NB4 (cell line): ENCODE results near the gene LRRC2.

Experiments
- POLR2A ChIP-seq: IDR thresholded peaks from 2 replicates; pipeline ENCODE4 v1.6.1; 2011; ENCODE audit warnings: mild to moderate bottlenecking; ENCODE audit not compliant: insufficient read length; ENCODE audit errors: extremely low read depth
- TF ChIP-seq, protein P1 (sequence below): IDR thresholded peaks from one replicate; pipeline ENCODE4 v1.5.1; 2012; ENCODE audit warnings: low read depth, low read length
- TF ChIP-seq, protein P2 (sequence below): IDR thresholded peaks from 2 replicates; pipeline ENCODE4 v1.6.1; 2011; ENCODE audit warnings: low read depth, low read length

- TF ChIP-seq, protein P1, sequence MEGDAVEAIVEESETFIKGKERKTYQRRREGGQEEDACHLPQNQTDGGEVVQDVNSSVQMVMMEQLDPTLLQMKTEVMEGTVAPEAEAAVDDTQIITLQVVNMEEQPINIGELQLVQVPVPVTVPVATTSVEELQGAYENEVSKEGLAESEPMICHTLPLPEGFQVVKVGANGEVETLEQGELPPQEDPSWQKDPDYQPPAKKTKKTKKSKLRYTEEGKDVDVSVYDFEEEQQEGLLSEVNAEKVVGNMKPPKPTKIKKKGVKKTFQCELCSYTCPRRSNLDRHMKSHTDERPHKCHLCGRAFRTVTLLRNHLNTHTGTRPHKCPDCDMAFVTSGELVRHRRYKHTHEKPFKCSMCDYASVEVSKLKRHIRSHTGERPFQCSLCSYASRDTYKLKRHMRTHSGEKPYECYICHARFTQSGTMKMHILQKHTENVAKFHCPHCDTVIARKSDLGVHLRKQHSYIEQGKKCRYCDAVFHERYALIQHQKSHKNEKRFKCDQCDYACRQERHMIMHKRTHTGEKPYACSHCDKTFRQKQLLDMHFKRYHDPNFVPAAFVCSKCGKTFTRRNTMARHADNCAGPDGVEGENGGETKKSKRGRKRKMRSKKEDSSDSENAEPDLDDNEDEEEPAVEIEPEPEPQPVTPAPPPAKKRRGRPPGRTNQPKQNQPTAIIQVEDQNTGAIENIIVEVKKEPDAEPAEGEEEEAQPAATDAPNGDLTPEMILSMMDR, result no peak
- TF ChIP-seq POLR2A, result no peak
- TF ChIP-seq, protein P2, sequence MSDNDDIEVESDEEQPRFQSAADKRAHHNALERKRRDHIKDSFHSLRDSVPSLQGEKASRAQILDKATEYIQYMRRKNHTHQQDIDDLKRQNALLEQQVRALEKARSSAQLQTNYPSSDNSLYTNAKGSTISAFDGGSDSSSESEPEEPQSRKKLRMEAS, result no peak
Measured at GRCh38 chr3:46542344-46542743, 23.8 kb downstream of the LRRC2 start.
